K562 (cell line): ENCODE measurements around the gene PTGR3. TPM values are rescaled to one million over a fixed set of nuclear protein-coding genes. Genes with fewer than 3 reads are reported as not detected.

Experiments
- ATAC-seq: fragments of 200-7000 bp; cut with Tn5 transposase; 3 replicates; pipeline ENCODE4 v1.9.1; 2020; ENCODE audit warnings: moderate library complexity
- BruUV-seq: library from RNA; stranded (reverse); fragments of 400-500 nt; replicated peaks from 2 replicates; lab custom pipeline; 2021; lab: Mats Ljungman, UMichigan
- CTCF ChIA-PET: fragments of 300-600 bp; formaldehyde crosslinking; extraction: SDS; loops from one replicate; lab custom pipeline; 2021; ENCODE audit warnings: low intra/inter-chr PET ratio; lab: Yijun Ruan, JAX
- POLR2A ChIA-PET: fragments of 300-600, 350-650 bp; sonication (Branson Sonifier 250); formaldehyde crosslinking; extraction: SDS; loops from one replicate; lab custom pipeline; 2021; ENCODE audit warnings: antibody characterized with exemption, inconsistent platforms; lab: Yijun Ruan, JAX
- DNase-seq, 4 experiments: peaks; one replicate each; pipeline versions ENCODE4 v3.0.0 to v3.0.0-alpha.2; 2011 to 2018; ENCODE audit warnings: low spot score in 3 of 4, mixed read lengths in 3 of 4; ENCODE audit errors: extremely low read depth in 1 of 4
- FAIRE-seq: peaks from 2 replicates; lab custom pipeline; 2011; peaks lifted over from hg19 to GRCh38; lab: Jason Lieb, UNC
- H2AFZ ChIP-seq: 2 replicates; pipeline ENCODE4 v1.6.0; 2011; ENCODE audit warnings: low read depth, low read length, control low read depth, inconsistent platforms
- H3K27ac ChIP-seq: fragments of 200-600 bp; 3 replicates; pipeline ENCODE4 v1.8.0; 2011; ENCODE audit warnings: low read depth, mild to moderate bottlenecking, control low read depth, inconsistent platforms, low read length, moderate library complexity, mixed read lengths; ENCODE audit errors: extremely low read depth
- H3K27me3 ChIP-seq, 2 experiments: fragments of 300-600 bp in 1 of 2; 2 replicates in 1 of 2; 3 replicates in 1 of 2; pipeline versions ENCODE4 v1.6.0 to v1.8.0; 2011; ENCODE audit warnings: inconsistent platforms in 2 of 2, low read length in 2 of 2, mild to moderate bottlenecking in 1 of 2, mixed read lengths in 1 of 2, moderate library complexity in 1 of 2; ENCODE audit not compliant: control insufficient read depth in 2 of 2, insufficient read depth in 2 of 2
- H3K36me3 ChIP-seq: fragments of 300-600 bp; 3 replicates; pipeline ENCODE4 v1.8.0; 2011; ENCODE audit warnings: mild to moderate bottlenecking, low read length, inconsistent platforms; ENCODE audit not compliant: control insufficient read depth, insufficient read depth
- H3K4me1 ChIP-seq, 2 experiments: fragments of 200-600 bp in 1 of 2; replicated peaks in 1 of 2; 2 replicates in 1 of 2; 3 replicates in 1 of 2; pipeline versions ENCODE4 v1.5.1 to v1.8.0; 2011; ENCODE audit warnings: inconsistent platforms in 2 of 2, low read length in 2 of 2, mild to moderate bottlenecking in 1 of 2, mixed read lengths in 1 of 2, moderate library complexity in 1 of 2; ENCODE audit not compliant: control insufficient read depth in 2 of 2, insufficient read depth in 2 of 2
- H3K4me2 ChIP-seq: 2 replicates; pipeline ENCODE4 v1.6.1; 2011; ENCODE audit warnings: low read length, control low read depth, inconsistent platforms, mixed read lengths; ENCODE audit not compliant: insufficient read depth
- H3K4me3 ChIP-seq: fragments of 200-600 bp; sonication (generic), shearing (Covaris generic); 2 replicates; pipeline ENCODE4 v1.5.1; 2016; ENCODE audit warnings: control low read depth, inconsistent platforms
- H3K79me2 ChIP-seq: fragments of 200-600 bp; 3 replicates; pipeline ENCODE4 v1.8.0; 2011; ENCODE audit warnings: low read length, inconsistent platforms; ENCODE audit not compliant: control insufficient read depth, insufficient read depth
- H3K9ac ChIP-seq, 2 experiments: 2 replicates each; pipeline versions ENCODE4 v1.6.0 to v1.6.1; 2011; ENCODE audit warnings: low read depth in 2 of 2, low read length in 2 of 2, control low read depth in 1 of 2, inconsistent platforms in 1 of 2, mild to moderate bottlenecking in 1 of 2, mixed read lengths in 1 of 2; ENCODE audit not compliant: insufficient read depth in 1 of 2
- H3K9me1 ChIP-seq: one replicate; pipeline ENCODE4 v1.6.0; 2011; ENCODE audit warnings: inconsistent platforms, mild to moderate bottlenecking, low read length, moderate library complexity; ENCODE audit not compliant: control insufficient read depth, insufficient read depth
- H3K9me3 ChIP-seq: replicated peaks from 2 replicates; pipeline ENCODE4 v1.5.1; 2011; ENCODE audit warnings: low read depth, low read length, inconsistent platforms; ENCODE audit not compliant: control insufficient read depth, insufficient read depth
- H4K20me1 ChIP-seq: replicated peaks from 2 replicates; pipeline ENCODE4 v1.6.1; 2011; ENCODE audit warnings: low read length, inconsistent platforms, mixed read lengths; ENCODE audit not compliant: control insufficient read depth, insufficient read depth
- SIX5 ChIP-seq, 2 experiments: IDR thresholded peaks; 2 replicates each; pipeline ENCODE4 v1.6.1; 2011; ENCODE audit warnings: low read length in 2 of 2, borderline replicate concordance in 1 of 2, low read depth in 1 of 2, mild to moderate bottlenecking in 1 of 2, moderate library complexity in 1 of 2; ENCODE audit not compliant: insufficient read depth in 1 of 2
- SNRNP70 ChIP-seq: fragments of 200-400 bp; formaldehyde crosslinking; optimal IDR thresholded peaks from 2 replicates; pipeline ENCODE3; 2017; ENCODE audit warnings: low read depth, low read length
- ZNF3 ChIP-seq: fragments of 250-450 bp; sonication (Bioruptor Pico); IDR thresholded peaks from 2 replicates; pipeline ENCODE4 v1.5.0; 2021; ENCODE audit warnings: mild to moderate bottlenecking, moderate library complexity
- WGBS: fragments of 100-300 bp; shearing (Covaris generic); methylation state at CpG from one replicate; pipeline ENCODE4 v1.1.6; 2016; ENCODE audit warnings: low coverage, mixed read lengths; ENCODE audit not compliant: insufficient coverage; ENCODE audit errors: missing lambda C conversion rate; 5-methylcytosine and 5-hydroxymethylcytosine counted together
- in situ Hi-C: fragments of 300-500 bp; cut with MboI; formaldehyde crosslinking; loops from 4 replicates; pipeline ENCODE4 v1.15.0; 2018; ENCODE audit warnings: inconsistent platforms, mixed read lengths
- intact Hi-C: fragments of 100-400 bp; cut with micrococcal nuclease; formaldehyde crosslinking; loops from 2 replicates; pipeline ENCODE4 v1.14.2; 2022
- polyA plus RNA-seq, 8 experiments: library from polyadenylated mRNA; depleted of rRNA in 4 of 8; stranded (reverse) in 5 of 8; unstranded in 3 of 8; fragments of >200 nt; fragmentation: Nextera tagmentation in 2 of 8; fragmentation: Illumina TruSeq in 1 of 8; extraction: Ambion mirVana in 2 of 8; extraction: Trizol in 1 of 8; gene quantifications; 2 replicates each; pipeline versions ENCODE4 v1.2.1 to v1.2.3, GENCODE V29; 2011 to 2014; ENCODE audit warnings: inconsistent platforms in 1 of 8, missing spikeins in 1 of 8
- total RNA-seq, 7 experiments: library from RNA; depleted of rRNA in 6 of 7; stranded (reverse); fragments of >200 nt in 6 of 7; fragmentation: Illumina TruSeq in 2 of 7; extraction: Trizol in 2 of 7; gene quantifications; 2 replicates each; pipeline versions ENCODE4 v1.2.1 to v1.2.3, GENCODE V29; 2011 to 2021; ENCODE audit warnings: low replicate concordance in 1 of 7

The PTGR3 gene
- total and polyA plus RNA-seq, 9 of the 15 experiments (the other 6 are each of a cell fraction or from before 2014, with no cell fraction given), result 4.1 to 32.3 (median 15.3) TPM

DNA sequence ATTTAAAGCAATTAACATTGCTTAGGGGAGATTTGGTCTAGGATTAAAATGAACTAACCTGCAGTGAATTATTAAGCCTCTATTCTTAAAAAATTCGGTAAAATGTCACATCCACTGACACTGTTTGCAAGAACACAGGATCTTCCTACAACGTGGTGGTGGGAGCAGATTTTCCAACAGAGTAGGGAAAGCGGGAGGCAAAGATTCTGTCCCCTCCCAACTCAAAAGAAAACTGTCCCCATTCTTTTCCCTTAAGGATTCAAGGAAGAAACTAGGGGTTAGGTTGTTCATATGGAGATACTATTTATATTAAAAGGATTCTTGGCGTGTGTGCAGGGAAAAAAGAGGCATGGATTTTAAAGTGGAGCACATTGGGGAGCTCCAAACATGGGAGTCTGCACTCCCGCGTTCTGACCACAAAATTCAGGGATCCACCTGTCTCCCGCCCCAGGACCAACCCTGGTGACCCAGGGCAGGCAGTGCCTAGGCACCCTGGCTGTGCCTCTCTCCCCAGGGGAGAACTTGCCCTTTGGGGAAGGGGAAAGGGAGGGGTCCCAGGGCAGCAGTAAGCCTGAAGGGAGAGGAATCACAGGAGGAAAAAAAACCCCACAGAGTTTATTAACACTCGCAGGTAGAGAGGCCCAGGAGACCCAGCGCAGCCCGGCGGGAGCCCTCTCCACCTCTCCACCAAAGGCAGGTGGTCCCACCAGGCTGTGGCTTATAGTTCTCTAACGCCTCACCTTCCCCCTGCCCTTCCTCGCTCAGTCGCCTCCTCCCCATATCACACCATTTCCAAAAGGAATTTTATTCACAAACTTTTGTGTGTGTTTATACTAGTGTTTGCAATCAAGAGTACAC, 2.3 kb downstream of the PTGR3 start:
- no TSS peak for BruUV-seq
- no peaks in the 10 kb centered on the region; the same call in 1 of the 2 replicates for H4K20me1 ChIP-seq
- no peaks in the 10 kb centered on the region for H3K27me3 ChIP-seq
- no peak for DNase-seq
- POLR2A ChIA-PET, result interaction anchor here (0.8 kb wide), 1 partner anchor 235 kb away, joined by 3 read pairs; no protein-coding TSS in a partner anchor
- intact Hi-C loops, result no loop called here
- in situ Hi-C loops, result no loop called here
- no peak for TF ChIP-seq SNRNP70
- no peak for TF ChIP-seq ZNF3
- no peak for TF ChIP-seq SIX5 (IDR thresholded peaks at IDR 0.05; ENCODE audit: borderline replicate concordance in 1 of 2, insufficient read depth in 1 of 2, low read depth in 1 of 2, low read length in 2 of 2)
- H3K9me1 ChIP-seq, result peaks cover 3% of the 10 kb centered on the region
- peaks cover 8 to 36% of the 10 kb centered on the region in 2 experiments; a peak in 4 of 5 replicates for H3K4me1 ChIP-seq
- CTCF ChIA-PET, result no interaction called here
- no peak overlapping the region for H2AFZ ChIP-seq
- FAIRE-seq, result no peak
- H3K27ac ChIP-seq, result no peak overlapping the region; the same call in 1 of the 3 replicates
- H3K36me3 ChIP-seq, result peaks cover 6% of the 10 kb centered on the region; the same call in 2 of the 3 replicates
- ATAC-seq, result no peak
- peak overlapping the region; percentile 73 to 93 for H3K9ac ChIP-seq
- peaks cover 72% of the 10 kb centered on the region for H3K79me2 ChIP-seq
- peak overlapping the region; percentile 71 for H3K4me3 ChIP-seq
- H3K9me3 ChIP-seq, result no peaks in the 10 kb centered on the region
- peak overlapping the region; percentile 88 for H3K4me2 ChIP-seq
- 10% methylated on average over 14 of the region's 14 CpGs for WGBS
